Fibroblast of gingiva (primary cell): ENCODE data around the gene HOMER3.
"Not testable (repeated sequence)": the region's sequence is repeated elsewhere in the genome, so short reads cannot be mapped to it uniquely, and the experiment has no call there.

ENCODE experiments used
- DNase-seq: peaks from one replicate; pipeline ENCODE4 v3.0.0-alpha.2; 2011; ENCODE audit warnings: low read depth

Gene HOMER3

GRCh38 chr19:18952364-18953003 is 11.5 kb upstream of the HOMER3 start:
- DNase-seq: not testable (repeated sequence)

DNA sequence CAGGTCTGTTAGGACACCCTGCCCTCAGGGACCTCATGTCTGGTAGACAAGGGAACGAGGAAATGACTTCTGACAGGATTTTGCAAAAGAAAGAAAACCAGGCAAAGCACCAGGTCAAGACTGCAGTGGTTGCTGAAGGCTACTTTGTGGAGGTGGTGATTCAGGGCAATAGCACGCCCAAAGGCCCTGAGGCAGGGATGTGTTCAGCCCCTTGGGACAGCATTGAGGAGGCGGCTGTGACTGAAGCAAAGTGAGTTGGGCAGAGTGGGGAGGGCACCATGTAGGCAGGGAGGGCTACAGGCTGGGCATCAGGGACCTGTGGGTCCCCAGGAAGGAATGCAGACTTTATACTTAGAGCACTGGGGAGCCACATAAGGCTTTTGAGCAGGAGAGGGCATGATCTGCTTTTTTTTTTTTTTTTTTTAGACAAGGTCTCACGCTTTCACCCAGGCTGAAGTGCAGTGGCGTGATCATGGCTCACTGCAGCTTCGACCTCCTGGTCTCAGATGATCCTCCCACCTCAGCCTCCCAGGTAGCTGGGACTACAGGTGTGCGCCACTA is 10.8 kb upstream of the HOMER3 start:
- DNase-seq: peak; percentile 85

DNA sequence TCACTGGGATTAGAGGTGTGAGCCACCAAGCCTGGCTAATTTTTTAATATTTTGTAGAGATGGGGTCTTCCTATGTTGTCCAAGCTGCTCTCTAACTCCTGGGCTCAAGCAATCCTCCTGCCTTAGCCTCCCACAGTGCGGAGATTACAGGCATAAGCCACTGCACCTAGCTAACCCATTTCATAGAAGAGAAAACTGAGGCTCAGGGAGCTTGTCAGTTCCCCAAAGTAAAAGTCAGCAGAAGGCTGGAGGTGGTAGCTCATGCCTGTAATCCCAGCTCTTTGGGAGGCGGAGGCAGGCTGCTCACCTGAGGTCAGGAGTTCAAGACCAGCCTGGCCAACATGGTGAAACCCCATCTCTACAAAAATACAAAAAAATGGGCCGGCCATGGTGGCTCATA is 8.8 kb upstream of the HOMER3 start:
- DNase-seq: no peak

GRCh38 chr19:18948976-18949356 is 7.9 kb upstream of the HOMER3 start:
- no peak for DNase-seq

GRCh38 chr19:18948075-18948975 is 7.3 kb upstream of the HOMER3 start:
- no peak for DNase-seq

DNA sequence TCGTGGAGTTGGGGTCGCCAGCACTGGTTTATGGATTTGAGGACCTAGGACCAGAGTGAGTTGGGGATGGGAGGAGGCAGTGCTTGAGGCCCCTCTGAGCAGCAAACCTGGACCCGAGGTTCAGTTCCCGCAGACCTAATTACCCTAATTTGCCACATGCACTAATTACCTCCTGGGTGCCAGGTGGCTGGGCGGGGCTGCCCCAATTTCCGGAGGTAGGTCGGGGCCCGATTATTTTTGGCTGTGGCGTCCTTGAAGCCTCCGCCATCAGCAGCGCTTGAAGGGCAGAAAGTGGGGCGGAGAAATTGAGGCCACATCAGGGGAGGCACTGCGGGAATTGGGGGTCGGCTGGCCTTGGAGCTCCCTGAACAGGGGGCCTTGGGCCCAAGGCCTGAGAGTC is 5.9 kb upstream of the HOMER3 start:
- DNase-seq: no peak

DNA sequence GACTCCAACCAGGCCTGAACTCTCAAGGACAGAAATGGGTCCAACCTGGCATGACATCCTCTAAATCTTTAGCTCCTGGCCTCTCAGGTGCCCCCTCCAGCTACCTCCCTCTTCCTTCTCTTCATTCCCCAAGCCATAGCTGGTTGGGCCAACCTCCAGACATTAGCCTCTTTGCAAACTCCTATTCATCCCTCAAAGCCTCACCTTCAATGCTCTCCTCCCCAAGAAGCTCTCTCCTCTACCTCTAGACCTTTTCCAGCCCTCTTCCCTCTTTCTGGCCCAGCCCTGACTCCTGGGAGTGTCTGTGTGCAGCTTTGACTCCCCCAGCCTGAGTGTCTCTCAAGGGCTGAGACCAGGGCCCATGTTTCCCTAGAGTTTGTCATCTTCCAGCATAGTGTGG is 5.3 kb upstream of the HOMER3 start:
- no peak for DNase-seq

DNA sequence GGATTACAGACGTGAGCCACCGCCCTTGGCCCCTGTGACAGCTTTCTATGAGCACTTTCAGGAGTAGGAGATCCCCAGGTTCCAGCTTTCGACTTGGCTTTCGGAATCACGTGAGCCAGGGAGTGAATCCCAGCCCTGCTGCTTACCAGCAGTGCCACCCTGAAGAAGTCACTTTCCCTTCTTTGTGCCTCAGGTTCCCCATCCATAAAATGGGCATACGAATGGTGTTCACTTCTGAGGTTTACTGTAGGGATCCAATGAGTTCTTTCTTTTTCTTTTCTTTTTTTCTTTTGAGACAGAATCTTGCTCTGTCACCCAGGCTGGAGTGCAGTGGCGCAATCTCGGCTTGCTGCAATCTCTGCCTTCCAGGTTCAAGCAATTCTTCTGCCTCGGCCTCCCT is 4.3 kb upstream of the HOMER3 start:
- DNase-seq: no peak

- no peak for DNase-seq
Observed at GRCh38 chr19:18943465-18943864, 2.4 kb upstream of the HOMER3 start.

DNA sequence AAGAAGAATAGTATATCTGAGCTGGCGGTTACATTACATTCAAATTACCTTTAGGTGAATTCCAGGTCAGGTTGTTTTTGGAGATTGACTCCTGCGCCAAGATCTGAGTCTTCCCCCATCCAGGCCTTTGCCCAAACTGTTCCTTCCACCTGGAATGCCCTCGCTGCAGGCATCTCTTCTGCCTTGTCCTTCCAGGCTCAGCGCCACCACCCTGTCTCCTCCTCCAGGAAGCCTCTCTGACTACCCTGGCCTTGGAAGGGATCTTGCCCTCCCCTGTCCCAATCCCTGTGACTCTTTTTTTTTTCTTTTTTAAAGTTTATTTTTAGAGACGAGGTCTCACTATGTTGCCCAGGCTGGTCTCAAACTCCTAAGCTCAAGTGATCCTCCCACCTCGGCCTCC is 1.7 kb upstream of the HOMER3 start:
- no peak for DNase-seq

GRCh38 chr19:18941628-18942354 is 774 bp upstream of the HOMER3 start:
- no peak for DNase-seq

GRCh38 chr19:18939922-18940768 is 872 bp downstream of the HOMER3 start:
- DNase-seq: peak; percentile 69

GRCh38 chr19:18939163-18939562 is 1.9 kb downstream of the HOMER3 start:
- DNase-seq: no peak

DNA sequence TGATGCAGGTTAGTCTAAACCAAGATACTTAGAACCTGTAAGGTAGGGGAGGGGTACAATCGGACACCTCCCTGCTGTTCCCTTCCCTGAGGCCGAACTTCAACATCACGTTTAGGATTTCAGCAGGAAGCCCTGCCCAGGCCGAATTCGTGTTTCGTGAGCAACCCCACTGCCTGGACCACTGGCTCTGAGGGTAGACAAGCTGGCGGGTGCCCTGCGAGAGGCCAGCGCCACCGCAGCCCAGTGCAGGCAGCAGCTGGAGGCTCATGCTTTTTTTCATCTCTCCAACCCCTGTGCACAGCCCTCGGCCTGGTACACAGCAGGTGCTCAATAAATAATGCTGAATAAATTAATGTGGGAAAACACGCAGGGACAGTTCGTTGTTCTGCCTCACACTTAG is 7.7 kb downstream of the HOMER3 start:
- no peak for DNase-seq

- DNase-seq: peak; percentile 67
Observed at GRCh38 chr19:18932216-18932841, 8.7 kb downstream of the HOMER3 start.

- no peak for DNase-seq
Observed at GRCh38 chr19:18931316-18932162, 9.5 kb downstream of the HOMER3 start.

GRCh38 chr19:18929311-18929710 is 11.7 kb downstream of the HOMER3 start:
- DNase-seq: no peak

DNA sequence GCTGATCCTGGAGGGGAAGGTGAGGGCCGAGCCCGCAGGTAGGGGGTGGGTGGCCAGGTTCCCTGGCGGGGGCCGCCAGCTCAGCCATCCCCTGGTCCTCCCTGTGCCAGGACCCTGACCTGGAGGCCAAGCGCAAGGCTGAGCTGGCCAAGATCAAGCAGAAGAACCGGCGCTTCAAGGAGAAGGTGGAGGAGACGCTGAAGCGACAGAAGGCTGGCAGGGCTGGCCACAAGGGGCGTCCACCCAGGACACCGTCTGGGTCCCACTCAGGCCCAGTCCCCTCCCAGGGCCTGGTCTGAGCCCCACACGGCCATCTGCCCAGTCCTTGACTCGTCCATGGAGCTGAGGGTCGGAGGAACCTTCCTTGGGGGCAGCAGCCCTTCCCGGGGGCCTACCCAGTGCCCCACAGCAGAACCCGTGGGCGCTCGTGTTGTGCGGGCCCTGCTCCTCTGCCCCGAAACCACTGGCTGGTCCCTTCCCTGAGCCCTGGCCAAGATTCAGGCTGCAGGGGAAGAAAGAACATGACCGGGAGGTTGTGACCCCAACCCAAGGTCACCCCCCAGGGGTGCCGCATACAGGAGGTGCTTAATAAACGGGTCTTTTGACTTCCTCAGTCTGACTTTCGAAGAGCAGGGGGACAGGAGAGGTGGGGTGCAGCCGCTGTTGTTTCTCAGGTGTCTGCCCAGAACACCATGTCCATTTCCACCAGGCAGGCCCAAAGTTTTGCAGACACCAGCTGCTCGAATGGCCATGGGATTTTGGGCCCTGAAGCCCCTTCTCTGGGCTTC is 12.8 kb downstream of the HOMER3 start:
- DNase-seq: no peak

DNA sequence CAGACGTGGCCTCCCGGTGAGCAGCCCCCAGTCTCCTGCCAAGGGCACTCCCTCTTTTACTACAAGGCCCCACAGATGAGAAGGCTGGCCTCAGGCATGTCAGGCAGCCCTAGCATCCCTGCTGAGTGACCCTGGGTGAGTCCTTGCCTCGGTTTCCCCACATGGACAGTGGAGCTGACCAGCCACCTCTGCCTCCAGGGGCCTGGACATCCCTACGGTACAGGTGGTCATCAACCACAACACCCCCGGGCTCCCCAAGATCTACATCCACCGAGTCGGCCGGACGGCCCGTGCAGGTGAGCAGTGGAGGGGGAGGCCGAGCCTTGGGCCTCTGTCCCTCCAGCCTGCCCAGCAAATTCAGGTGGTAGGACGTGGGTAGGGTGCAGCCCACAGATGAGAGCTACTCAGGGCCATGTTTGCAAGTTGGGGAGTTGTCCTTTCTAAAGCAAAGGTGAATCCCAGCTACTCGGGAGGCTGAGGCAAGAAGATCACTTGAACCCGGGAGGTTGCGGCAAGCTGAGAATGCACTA is 16.3 kb downstream of the HOMER3 start:
- no peak for DNase-seq
